ENCODE results near the gene ADARB2.

Gene ADARB2

DNA sequence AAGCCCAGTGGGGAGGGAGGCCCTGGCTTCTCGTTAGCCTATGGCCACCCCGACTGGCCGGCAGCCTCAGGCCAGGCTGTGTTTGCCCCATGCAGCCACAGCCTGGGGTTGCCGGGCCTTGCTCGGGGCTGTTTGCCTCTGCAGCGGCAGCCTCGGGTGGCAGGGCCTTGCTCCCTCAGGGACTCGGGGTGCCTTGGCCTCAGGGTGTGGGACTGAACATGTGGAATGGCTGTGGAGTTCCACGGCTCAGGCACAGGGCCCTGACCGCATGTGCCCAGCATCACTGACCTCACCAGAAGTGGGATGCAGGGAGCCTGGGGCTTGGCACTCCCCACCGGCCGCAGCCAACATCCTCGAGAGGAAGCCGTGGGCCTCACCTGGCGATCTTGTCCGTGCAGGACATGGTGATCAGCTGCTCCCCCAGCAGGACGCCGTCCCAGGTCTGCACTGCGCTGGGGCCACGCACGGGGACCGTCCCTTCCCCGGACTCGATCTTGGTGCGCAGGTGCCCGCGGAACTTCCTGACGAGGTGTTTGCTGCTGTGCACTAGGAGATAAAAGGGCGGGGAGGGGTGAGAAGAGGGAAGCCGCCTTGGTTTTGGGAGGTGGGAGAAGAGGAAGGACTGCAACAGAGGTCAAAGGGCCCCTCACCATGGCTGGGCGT lies 520.6 kb downstream of the ADARB2 start:
- no peak for DNase-seq (ENCODE audit: low read depth in 2 of 3, low spot score in 2 of 3)

DNA sequence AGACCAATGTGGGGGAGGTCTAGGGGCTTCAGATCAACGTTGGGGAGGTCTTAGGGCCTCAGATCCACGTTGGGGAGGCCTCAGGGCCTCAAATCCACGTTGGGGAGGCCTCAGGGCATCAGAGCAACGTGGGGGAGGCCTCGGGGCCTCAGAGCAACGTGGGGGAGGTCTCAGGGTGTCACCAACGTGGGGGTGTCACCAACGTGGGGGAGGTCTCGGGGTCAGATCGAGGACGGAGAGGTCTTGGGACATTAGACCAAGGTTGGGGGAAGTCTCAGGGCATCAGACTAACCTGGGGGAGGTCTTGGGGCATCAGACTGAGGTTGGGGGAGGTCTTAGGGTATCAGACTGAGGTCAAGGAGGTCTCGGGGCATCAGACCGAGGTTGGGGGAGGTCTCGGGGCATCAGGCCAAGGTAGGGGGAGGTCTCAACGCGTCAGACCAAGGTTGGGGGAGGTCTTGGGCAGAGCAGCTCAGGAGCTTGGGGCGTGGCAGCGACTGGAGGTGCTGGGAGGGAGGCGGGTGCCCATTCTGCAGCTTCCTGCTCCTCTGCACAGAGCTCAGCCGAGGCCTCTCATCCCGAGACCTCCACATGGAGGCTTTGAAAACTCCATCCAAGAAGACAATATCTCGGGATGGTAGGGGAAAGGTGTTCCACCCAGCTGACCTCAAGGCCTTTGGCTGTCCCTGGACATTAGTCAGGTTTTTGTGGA lies 521.3 kb downstream of the ADARB2 start:
- no peak for DNase-seq (ENCODE audit: low read depth in 2 of 3, low spot score in 2 of 3)

DNA sequence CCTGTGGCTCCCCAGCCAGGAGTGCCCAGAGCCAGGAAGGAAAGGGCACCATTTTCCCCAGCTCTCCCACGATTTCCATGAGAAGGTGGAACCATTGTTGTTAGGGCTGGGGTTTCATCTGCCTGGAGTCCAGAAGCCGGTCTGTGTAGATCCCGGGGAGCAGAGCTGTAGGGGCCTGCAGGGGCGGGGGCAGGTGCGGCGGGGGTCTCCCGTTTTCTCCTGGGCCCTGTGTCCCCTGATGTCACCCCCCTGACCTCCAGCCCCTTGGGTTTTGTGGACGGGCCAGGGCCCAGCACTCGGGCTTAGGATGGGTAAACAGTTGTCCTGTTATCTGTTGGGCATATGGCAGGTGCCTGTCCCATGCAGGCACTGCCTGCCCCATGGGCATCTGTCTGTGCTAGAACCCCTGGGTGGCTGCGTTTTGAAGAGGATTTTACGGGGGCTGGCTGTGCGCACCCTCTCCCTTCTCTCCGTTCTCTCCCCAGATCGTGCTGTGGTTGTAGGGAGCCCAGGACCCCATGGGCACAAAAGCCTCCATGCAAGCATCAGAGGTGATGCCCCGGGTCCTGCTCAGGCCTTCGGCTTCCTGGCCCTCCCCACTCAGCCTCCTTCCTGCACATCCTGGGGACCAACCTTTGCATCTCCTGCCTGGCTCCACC lies 522.3 kb downstream of the ADARB2 start:
- DNase-seq (ENCODE audit: low read depth in 2 of 3, low spot score in 2 of 3): no peak

DNA sequence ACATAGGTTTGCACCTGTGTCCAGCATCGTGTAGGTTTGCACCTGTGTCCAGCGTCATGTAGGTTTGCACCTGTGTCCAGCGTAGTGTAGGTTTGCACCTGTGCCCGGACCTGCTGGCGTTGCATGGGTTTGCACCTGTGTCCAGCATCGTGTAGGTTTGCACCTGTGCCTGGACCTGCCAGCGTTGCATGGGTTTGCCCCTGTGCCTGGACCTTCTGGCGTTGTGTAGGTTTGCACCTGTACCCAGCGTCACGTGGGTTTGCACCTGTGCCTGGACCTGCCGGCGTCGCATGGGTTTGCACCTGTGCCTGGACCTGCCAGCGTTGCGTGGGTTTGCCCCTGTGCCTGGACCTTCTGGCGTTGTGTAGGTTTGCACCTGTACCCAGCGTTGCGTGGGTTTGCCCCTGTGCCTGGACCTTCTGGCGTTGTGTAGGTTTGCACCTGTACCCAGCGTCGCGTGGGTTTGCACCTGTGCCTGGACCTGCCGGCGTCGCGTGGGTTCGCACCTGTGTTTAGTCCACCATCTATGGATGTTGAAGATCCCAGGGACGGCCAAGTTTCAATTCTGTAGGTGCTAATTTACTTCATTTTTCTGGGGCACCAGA lies 523.2 kb downstream of the ADARB2 start:
- no peak for DNase-seq (ENCODE audit: low read depth in 2 of 3, low spot score in 2 of 3)

DNA sequence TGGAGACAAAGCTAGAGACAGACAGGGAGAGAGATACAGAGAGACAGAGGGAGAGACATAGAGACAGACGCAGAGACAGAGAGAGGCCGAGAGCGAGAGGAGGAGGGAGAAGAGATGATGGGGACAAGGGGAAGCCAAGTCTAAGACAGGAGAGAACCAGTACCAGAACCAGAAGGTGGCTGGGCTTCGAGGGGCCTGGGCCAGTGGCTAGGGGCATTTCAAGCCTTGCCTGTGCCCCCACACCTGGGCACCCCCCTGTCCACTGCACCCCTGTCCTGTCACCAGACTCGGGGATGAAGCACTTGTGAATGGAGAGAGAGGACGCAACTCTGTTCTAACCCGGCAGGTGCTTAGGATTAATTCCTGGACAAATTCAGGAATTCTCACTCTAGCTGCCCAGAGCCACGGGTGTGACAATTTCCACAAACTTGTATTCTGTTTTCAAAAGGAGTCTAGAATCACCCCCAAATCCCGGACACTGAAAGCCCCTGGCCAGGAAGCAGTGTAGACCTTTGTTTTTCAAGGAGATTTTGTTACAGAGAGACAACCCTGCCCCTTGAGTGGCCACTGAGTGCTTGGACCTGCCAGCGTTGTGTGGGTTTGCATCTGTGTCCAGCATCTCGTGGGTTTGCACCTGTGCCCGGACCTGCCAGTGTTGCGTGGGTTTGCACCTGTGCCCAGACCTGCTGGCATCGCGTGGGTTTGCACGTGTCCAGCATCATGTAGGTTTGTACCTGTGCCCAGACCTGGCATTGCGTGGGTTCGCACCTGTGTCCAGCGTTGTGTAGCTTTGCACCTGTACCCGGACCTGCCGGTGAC lies 523.9 kb downstream of the ADARB2 start:
- DNase-seq (ENCODE audit: low read depth in 2 of 3, low spot score in 2 of 3): no peak

- DNase-seq (ENCODE audit: low read depth in 2 of 3, low spot score in 2 of 3): no peak
Measured at GRCh38 chr10:1212571-1213141, 524.7 kb downstream of the ADARB2 start.

DNA sequence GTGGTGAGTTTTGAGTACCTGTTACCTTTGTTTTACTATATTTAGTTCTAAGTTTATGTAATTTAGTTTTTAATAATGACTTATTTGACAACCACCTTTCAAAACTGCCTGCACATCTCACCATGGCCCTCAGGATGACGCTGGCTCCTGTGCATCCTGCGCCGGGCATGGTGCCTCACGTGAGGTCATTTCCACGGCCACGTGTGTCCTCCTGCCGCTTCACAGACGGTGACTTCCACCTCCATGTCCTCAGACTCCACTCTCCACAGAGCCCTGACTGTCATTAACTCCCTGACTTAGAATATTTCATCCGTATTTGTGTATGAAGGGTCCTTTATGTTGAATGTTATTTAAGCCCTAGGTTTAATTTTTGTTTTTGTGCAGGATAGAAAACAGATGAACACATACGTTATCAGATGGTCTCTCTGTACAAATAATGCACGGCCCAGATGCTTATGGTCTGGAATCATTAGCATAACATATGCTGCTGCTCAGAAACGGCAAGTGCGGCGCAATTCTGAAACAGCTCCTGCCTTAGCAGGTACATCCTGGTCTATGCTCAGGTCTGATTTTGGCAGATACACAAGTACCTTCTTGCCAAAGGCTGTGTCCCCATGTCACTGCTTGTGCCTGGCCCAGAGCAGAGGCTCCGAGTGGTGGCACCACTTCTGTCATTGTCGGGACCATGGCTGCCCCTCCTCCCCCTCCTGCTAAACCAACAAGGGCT lies 525.3 kb downstream of the ADARB2 start:
- no peak for DNase-seq (ENCODE audit: low read depth in 2 of 3, low spot score in 2 of 3)

GRCh38 chr10:1210667-1211066 lies 526.7 kb downstream of the ADARB2 start:
- DNase-seq (ENCODE audit: low read depth in 2 of 3, low spot score in 2 of 3): no peak

DNA sequence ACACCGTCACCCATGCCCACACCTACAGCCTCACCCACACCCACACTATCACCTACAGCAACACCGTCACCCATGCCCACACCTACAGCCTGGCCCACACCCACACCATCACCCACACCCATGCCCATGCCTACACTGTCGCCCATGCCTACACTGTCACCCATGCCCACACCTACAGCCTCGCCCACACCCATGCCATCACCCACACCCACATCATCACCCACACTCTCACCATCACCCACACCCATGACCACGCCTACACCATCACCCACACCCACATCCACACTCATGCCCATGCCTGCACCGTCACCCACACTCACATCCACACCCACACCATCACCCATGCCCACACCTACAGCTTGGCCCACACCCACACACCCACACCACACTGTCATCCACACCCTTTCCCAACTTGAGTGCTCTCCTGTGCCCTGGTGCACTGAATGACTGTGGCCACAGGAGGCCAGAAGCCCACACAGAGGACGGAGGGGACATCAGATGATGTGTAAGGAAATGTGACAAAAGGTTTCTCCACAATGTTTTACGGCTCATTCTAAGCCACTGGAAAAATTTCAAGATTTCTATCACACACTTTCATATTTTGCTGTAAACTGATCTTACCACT lies 527.9 kb downstream of the ADARB2 start:
- DNase-seq (ENCODE audit: low read depth in 2 of 3, low spot score in 2 of 3): no peak

DNA sequence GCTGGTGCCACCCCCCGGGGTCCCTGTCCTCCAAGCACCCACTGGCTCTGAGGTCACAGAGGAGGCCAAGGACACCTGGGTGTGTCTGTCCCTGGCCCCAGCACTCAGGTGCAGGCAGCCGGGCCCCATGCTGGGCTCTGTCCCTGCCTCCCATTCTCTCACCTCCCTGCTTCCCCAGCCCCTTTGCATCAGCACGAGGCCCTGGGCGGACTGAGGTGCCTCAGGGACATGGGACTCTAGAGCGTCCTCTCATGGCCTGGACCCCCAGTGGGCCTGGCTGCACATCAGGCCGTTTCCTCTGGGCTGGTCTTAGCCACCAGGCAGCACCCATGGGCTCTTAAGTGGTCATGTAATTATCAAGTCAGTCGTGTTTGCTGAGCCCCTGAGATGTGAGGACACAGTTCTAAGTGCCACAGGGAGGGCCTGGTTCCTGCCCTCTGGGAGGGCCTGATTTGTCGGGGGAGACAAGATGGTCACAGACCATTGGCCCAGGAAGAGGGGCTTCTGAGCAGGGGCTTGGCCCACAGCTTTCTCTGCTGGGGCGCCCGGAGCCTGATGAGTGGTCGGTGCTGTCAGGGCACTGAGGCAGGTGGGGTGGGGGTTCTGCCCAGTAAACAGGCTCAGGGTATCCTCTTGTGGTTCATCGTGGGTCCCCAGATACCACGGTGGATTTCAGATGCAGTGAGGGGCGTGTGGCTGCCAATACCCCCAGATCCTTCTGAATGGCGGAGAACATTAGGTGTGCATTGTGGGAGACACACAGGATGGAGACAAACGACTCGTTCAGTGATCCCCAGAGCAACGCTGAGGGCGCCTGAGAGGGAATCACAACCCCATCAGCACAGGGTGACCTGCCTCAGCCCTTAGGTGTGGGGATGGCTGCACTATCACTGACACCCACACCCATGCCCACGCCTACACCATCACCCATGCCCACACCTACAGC lies 528.7 kb downstream of the ADARB2 start:
- DNase-seq (ENCODE audit: low read depth in 2 of 3, low spot score in 2 of 3): no peak

DNA sequence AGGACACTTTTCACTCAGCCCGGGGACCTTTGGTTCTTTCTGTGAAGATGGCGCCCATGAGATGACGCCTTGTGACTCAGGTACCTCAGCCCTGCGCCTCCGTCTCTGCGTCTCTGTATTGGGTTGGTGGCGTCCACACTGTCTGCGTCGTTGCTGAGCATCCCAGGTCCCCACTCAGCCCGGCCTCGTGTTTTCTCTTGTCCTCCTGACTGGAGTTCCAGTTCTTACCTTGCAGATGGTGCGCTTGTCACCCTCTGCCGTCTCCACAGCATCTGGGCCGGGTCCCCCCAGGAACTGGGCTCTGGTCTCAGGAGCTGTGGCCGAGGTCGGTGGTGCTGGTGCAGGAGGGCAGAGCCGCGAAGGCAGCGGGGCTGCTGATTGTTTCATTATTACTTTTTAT lies 530.7 kb downstream of the ADARB2 start:
- no peak for DNase-seq (ENCODE audit: low read depth in 2 of 3, low spot score in 2 of 3)

- DNase-seq (ENCODE audit: low read depth in 2 of 3, low spot score in 2 of 3): no peak
Measured at GRCh38 chr10:1206101-1206500, 531.2 kb downstream of the ADARB2 start.

DNA sequence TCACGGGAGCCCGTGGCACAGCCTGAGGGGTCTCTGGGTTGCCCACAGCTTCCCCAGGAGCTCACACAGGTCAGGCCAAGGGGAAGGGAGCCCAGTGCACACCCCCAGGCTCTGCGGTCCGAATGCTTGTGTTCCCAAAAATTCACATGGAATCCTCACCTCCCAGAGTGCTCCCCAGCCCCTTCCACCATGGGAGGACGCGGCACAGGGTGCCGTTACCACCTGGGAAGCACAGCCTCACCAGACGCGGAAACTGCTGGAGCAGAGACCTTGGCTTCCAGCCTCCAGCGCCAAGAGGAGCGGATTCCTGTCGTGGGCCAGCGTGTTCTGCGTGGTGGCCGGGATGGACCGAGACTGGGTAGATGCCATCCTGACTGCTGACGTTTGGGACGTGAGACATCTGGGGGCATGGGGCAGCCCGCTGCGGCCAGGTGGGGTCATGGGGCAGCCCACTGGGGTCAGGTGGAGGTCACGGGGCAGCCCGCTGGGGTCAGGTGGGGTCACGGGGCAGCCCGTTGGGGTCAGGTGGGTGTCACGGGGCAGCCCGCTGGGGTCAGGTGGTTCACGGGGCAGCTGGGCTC lies 531.8 kb downstream of the ADARB2 start:
- DNase-seq (ENCODE audit: low read depth in 2 of 3, low spot score in 2 of 3): no peak

GRCh38 chr10:1204434-1205326 lies 532.6 kb downstream of the ADARB2 start:
- no peak for DNase-seq (ENCODE audit: low read depth in 2 of 3, low spot score in 2 of 3)

- no peak for DNase-seq (ENCODE audit: low read depth in 2 of 3, low spot score in 2 of 3)
Measured at GRCh38 chr10:1203704-1204103, 533.6 kb downstream of the ADARB2 start.

GRCh38 chr10:1203216-1203615 lies 534.1 kb downstream of the ADARB2 start:
- no peak for DNase-seq (ENCODE audit: low read depth in 2 of 3, low spot score in 2 of 3)

GRCh38 chr10:1202343-1202742 lies 535.0 kb downstream of the ADARB2 start:
- DNase-seq (ENCODE audit: low read depth in 2 of 3, low spot score in 2 of 3): no peak
